ENCODE data around the gene RABAC1.
A peak's percentile ranks its signal among the peaks of the same experiment; 100 is the strongest.

Gene RABAC1

DNA sequence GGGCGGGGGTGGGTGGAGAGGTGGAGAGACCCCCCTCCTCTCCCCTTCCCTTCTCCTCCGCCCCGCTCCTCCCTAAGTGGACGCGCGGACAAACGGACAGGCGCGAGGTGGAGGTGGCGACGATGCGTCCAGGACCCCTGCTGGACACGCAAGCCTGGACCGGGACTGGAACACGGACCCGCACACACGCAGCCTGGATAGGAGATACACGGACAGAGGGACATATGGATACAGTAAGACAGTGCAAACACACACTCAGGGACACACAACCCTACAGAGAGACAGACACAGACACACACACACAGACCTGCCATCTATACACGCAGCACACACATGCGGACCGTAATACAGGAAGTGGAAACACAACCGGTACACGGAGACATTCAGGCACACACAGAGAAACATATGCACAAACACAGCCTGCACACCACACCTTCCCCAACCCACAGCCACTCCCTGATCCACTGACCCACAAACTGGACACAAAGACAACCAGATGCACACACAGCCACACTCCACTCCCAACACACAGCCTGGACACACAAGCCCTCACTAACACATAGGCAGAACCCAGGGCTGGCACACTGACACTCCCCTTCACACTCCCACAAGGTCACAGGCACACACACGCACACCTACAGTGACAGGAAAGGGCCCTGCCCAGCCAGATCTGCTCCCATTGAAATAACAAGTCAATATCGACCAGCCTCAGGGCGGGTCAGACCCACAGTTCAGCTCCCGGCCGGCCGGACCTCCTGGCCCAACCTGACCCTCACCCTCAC is 30.2 kb downstream of the RABAC1 start:
- Histone ChIP-seq H3K4me3 (ENCODE audit: low read length) (peak overlapping the region; percentile 58), H3K27me3 (ENCODE audit: control insufficient read depth, insufficient read depth, low read length) (peaks cover 37% of the 10 kb centered on the region), H3K27ac (ENCODE audit: low read depth, low read length) (no peak overlapping the region), H3K9ac (ENCODE audit: low read length) (no peak overlapping the region), H3K4me1 (ENCODE audit: control insufficient read depth, insufficient read depth, low read length) (no peaks in the 10 kb centered on the region), H3K36me3 (ENCODE audit: control insufficient read depth, insufficient read depth, low read length) (no peaks in the 10 kb centered on the region)

DNA sequence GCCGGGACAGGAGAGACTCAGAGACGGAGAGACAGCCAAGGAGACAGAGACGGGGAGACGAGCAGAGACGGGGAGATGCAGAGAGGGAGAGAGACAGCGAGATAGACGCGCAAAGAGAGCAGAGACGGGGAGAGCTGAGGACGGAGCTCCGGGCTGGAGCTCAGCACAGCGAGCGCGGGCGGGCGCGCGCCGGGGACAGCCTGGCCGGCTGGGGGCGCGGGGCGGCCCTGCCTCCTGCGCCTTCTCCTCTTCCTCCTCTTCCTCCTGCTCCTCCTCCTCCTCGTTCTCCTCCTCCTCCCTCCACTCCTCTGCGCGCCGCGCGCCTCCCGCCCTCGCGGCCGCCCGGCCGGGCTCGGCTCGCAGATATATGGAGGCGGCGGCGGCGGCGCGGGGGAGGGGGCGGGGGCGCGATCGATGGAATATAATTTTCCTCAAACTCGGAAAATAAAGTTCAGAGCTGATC is 30.9 kb downstream of the RABAC1 start, which contains the start of gene ERFL:
Gene ERFL, minus strand, starts transcription at position 229 of the 463 bp plus-strand sequence. CDS start 15,530 bp downstream, outside the sequence.
- H3K9ac ChIP-seq (ENCODE audit: low read length): no peak within 1 kb of the TSS
- peaks cover 37% of the 10 kb centered on the region for H3K27me3 ChIP-seq (ENCODE audit: control insufficient read depth, insufficient read depth, low read length)
- H3K36me3 ChIP-seq (ENCODE audit: control insufficient read depth, insufficient read depth, low read length): no peaks in the 10 kb centered on the region

DNA sequence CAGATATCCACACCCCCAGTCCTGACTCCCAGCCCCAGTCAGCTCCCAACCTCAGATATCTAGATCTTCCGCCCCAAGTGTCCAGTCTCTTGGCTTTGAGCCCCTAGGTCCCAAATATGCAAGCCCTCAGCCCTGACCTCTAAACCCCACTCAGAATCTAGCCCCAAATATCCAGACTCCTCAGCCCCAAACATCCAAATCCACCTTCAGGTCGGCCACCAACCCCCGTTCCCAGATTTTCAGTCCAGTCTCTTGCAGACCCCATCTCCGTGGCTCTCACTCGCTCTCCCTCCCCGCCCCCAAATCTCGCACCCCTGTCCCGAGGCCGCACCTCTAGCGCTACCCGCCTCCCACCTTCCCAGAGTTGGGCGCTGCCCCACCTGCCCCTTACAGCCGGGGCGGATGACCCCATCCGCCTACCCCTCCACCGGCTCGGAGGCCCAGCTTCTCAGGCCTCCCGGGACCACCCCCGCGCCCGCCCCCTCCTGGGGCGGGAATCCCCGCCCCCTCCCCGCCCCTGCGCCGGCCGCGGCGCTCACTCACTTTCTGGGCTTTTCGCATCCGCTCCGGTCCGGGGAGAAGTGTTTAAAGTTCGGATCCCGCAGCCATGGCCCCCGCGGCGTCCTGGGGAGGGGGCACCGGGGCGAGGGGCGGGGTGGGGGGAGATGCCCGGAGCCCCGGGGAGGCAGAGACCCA is 31.5 kb downstream of the RABAC1 start:
- no peak overlapping the region for H3K27ac ChIP-seq (ENCODE audit: low read depth, low read length)
- peak overlapping the region; percentile 64 for H3K4me3 ChIP-seq (ENCODE audit: low read length)
- H3K27me3 ChIP-seq (ENCODE audit: control insufficient read depth, insufficient read depth, low read length): peaks cover 36% of the 10 kb centered on the region
- no peaks in the 10 kb centered on the region for H3K4me1 ChIP-seq (ENCODE audit: control insufficient read depth, insufficient read depth, low read length)
- H3K36me3 ChIP-seq (ENCODE audit: control insufficient read depth, insufficient read depth, low read length): no peaks in the 10 kb centered on the region
- no peak overlapping the region for H3K9ac ChIP-seq (ENCODE audit: low read length)

More for the DNA sequence above, 30.9 kb downstream of the RABAC1 start, which contains the start of gene ERFL:
- Histone ChIP-seq H3K27ac (ENCODE audit: low read depth, low read length) (no peak within 1 kb of the TSS), H3K4me3 (ENCODE audit: low read length) (peak within 1 kb of the TSS; percentile 64), H3K4me1 (ENCODE audit: control insufficient read depth, insufficient read depth, low read length) (no peaks in the 10 kb centered on the region)

DNA sequence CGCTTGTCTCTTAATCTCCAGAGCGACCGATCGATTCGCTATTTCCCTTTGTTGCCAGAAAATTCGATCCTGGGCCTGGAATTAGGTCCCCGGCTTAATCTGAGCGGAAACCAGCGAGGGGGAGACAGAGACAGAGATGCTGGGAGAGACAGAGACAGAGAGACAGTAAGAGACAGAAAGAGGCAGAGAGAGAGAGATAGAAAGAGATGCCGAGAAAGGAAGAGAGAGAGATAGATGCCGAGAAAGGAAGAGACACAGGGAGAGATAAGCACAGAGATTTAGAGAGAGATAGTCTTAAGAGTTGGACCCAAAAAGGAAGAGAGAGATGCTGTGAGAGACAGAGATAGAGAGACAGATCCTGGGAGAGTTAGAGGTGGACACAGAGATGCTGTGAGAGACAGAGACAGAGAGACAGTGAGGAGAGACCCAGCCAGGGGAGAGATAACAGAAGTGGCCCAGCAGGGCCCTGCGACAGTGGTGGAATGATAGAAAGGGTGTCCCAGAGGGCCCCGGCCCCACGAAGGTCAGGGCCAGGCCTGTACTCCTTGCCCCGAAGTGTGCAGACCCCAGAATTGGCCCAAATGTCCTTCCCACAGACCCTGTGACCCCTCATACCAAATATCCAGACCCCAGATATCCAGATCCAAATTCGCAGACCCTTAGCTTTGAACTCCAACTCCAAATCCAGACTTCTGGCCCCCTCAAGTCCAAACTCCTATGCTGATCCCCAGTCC is 32.2 kb downstream of the RABAC1 start:
- H3K27ac ChIP-seq (ENCODE audit: low read depth, low read length): no peak overlapping the region
- H3K4me1 ChIP-seq (ENCODE audit: control insufficient read depth, insufficient read depth, low read length): no peaks in the 10 kb centered on the region
- H3K9ac ChIP-seq (ENCODE audit: low read length): no peak overlapping the region
- H3K27me3 ChIP-seq (ENCODE audit: control insufficient read depth, insufficient read depth, low read length): peaks cover 33% of the 10 kb centered on the region
- H3K36me3 ChIP-seq (ENCODE audit: control insufficient read depth, insufficient read depth, low read length): no peaks in the 10 kb centered on the region
- no peak overlapping the region for H3K4me3 ChIP-seq (ENCODE audit: low read length)

DNA sequence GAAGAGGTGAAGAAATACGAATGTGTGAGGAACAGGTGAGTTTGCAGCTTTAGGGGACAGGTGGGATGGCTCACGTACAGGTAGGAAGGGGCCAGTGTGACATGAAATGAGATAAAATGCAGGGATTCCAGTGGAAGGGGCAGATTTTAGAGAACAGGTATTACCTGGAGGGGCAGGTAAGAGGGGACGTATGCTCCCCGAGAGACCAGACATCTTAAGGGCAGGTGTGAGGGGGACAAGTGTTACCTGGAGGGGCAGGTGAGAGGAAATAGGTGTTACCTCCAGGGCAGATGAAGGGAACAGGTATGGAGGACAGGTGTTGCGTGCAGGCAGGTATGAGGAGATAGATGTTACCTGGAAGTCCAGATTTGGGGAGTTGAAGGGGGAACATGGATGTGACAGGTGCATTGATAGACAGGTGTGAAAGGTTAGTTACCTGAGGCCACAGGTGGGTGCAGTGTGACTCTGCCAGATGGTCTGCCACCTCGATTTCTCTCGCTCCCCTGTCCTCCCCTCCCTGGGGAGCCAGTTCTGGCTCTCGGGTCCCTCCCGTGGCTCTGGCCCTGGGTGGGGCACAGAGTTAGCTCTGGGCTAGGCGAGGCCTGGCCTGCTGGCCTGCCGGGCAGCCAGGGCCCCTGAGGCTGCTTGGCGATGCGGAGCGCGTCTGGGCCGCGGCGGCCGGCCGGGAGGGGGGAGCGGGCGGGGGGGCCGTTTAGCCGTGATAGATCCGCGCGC is 32.9 kb downstream of the RABAC1 start:
- H3K27me3 ChIP-seq (ENCODE audit: control insufficient read depth, insufficient read depth, low read length): peaks cover 36% of the 10 kb centered on the region
- H3K4me1 ChIP-seq (ENCODE audit: control insufficient read depth, insufficient read depth, low read length): no peaks in the 10 kb centered on the region
- H3K9ac ChIP-seq (ENCODE audit: low read length): no peak overlapping the region
- no peak overlapping the region for H3K27ac ChIP-seq (ENCODE audit: low read depth, low read length)
- H3K4me3 ChIP-seq (ENCODE audit: low read length): no peak overlapping the region
- no peaks in the 10 kb centered on the region for H3K36me3 ChIP-seq (ENCODE audit: control insufficient read depth, insufficient read depth, low read length)

DNA sequence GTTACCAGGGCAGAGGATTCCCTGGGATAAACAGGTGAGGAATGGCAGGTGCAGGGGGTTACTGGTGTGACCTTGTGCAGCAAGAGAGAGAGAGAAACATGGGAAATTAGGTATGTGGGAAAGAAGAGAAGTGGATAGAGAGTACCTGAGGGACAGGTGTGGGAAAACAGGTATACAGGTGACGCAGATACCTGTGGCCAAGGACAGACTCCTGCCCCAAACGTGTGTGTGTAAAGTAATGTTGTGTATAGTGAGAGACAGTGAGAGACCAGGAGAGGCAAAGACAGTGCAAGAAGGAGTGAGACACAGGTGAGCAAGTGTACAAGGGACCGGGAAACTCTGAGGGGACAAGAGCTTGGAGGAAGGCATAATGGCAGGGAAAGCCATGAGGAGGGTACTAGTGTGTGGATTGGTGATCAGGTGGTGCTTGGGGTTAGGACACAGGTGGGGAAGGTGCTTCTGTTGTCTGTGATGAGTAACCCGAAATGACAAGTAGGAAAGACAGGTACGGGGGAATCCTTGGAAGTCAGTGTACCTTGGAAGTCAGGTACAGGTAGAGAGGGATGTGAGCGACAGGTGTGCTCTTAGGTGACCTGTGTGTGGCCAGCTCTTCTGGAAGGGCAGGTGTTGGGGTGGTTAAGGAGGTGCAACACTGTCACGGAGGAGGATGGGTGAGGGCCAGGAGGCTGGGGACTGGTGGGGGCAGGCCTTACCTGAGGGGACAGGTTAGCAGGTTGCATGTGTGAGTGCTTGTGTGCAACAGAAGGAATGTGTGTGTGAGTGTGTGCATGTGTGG is 33.7 kb downstream of the RABAC1 start:
- Histone ChIP-seq H3K27ac (ENCODE audit: low read depth, low read length) (no peak overlapping the region), H3K27me3 (ENCODE audit: control insufficient read depth, insufficient read depth, low read length) (peaks cover 37% of the 10 kb centered on the region), H3K4me1 (ENCODE audit: control insufficient read depth, insufficient read depth, low read length) (no peaks in the 10 kb centered on the region)

DNA sequence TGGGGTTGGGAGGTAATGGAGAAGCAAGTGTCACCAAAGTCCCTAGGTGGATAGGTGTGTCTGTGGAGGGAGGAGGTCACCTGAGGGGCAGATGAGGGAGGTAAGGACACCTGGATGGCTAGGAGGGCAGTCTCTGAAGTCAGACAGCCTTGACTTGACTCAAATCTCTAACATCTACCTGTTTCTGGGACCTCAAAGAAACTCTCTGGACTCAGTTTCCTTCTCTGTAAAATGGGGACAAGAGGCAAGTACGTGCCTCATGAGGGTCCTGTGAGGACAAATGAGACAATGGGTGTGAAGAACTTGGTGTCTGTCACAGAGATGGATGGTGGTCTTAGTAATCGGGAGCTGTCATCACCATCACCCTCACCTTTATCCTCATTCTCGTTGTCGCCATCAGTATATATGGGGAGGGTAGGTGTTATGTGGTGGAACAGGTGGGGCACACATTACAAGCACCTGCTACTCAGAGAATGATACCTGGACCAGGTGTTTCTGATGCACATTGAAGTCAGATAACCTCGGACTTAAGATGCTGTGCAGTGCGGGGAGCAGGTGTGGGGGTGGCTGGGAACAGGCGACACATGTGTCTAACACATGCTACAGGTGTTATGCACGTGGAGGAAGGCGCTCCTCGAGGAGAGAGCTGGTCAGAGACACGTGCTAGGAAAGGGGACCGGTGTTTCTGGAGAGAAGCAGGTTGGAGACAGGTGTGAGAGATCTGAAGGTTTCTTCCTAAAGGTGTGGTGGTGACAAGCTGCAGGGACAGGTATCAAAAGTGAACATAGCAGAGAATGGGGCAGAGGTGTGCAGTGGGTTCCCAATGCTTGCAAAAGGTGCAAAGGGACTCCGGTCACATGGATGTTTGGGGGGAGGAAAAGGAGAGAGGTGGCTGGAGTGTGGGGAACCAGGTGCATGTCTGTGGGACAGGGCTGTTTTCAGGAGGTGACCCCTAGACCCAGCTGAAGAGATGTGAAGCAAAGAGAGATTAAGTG is 34.7 kb downstream of the RABAC1 start:
- Histone ChIP-seq H3K27ac (ENCODE audit: low read depth, low read length) (no peak overlapping the region), H3K36me3 (ENCODE audit: control insufficient read depth, insufficient read depth, low read length) (no peaks in the 10 kb centered on the region), H3K4me3 (ENCODE audit: low read length) (no peak overlapping the region), H3K9ac (ENCODE audit: low read length) (no peak overlapping the region), H3K4me1 (ENCODE audit: control insufficient read depth, insufficient read depth, low read length) (no peaks in the 10 kb centered on the region), H3K27me3 (ENCODE audit: control insufficient read depth, insufficient read depth, low read length) (peaks cover 31% of the 10 kb centered on the region)

More for the DNA sequence above, 33.7 kb downstream of the RABAC1 start:
- no peaks in the 10 kb centered on the region for H3K36me3 ChIP-seq (ENCODE audit: control insufficient read depth, insufficient read depth, low read length)
- no peak overlapping the region for H3K4me3 ChIP-seq (ENCODE audit: low read length)
- H3K9ac ChIP-seq (ENCODE audit: low read length): no peak overlapping the region

DNA sequence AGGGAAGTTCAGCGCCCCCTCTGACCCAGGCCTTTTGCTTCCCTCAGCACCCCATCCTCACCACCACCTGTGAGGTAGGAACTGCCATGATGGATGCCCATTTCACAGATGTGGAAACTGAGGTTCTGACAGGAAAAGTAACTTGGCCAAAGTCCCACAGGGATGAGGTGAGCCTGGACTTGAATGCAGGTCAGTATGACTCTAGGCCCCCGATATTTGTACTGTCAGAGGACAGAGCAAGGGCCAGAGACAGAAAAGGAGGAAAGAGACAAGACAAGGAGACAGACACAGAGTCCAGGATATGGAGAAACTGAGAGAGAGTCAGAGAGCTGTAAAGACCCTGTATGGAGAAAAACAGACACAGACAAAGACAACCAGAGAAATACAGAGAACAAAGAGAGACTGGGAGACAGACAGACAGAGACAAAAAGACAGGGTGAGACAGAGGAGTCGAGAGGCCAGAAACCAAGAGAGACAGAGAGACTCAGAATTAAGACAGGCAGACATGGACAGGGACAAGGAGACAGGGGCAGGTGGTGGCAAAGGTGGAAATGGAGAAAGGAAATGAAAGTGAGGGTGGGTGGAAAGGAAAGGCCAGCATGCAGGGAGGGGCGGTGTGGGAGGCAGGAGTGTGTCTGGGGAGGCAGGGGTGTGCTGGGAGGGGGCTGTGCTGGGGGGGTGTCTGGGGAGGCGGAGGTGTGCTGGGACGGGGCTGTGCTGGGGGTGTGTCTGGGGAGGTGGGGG is 35.9 kb downstream of the RABAC1 start:
- no peaks in the 10 kb centered on the region for H3K4me1 ChIP-seq (ENCODE audit: control insufficient read depth, insufficient read depth, low read length)
- no peaks in the 10 kb centered on the region for H3K36me3 ChIP-seq (ENCODE audit: control insufficient read depth, insufficient read depth, low read length)
- no peak overlapping the region for H3K4me3 ChIP-seq (ENCODE audit: low read length)
- H3K9ac ChIP-seq (ENCODE audit: low read length): no peak overlapping the region
- H3K27ac ChIP-seq (ENCODE audit: low read depth, low read length): no peak overlapping the region
- H3K27me3 ChIP-seq (ENCODE audit: control insufficient read depth, insufficient read depth, low read length): peaks cover 29% of the 10 kb centered on the region

DNA sequence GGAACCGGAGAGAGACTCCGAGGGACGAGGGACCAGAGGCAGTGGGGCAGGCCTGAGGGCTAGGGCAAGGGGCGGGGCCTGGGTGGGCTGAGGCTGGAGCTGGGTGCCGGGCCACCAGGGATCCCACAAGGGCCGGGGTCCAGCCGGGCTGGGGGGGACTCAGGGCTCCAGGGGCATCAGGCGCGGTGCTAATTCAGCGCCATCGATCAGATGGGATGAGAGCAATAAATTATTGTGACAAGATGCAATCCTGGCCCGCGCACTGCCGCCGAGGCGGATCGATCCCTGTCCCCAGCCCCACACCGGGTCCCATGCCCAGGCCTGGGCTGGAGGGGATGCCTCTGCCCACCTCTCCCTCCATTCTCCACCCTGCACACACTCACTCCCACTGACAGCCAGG is 36.5 kb downstream of the RABAC1 start:
- H3K27me3 ChIP-seq (ENCODE audit: control insufficient read depth, insufficient read depth, low read length): peaks cover 34% of the 10 kb centered on the region
- no peak overlapping the region for H3K4me3 ChIP-seq (ENCODE audit: low read length)

More for the DNA sequence above, 36.5 kb downstream of the RABAC1 start:
- Histone ChIP-seq H3K4me1 (ENCODE audit: control insufficient read depth, insufficient read depth, low read length) (no peaks in the 10 kb centered on the region), H3K27ac (ENCODE audit: low read depth, low read length) (no peak overlapping the region), H3K9ac (ENCODE audit: low read length) (no peak overlapping the region), H3K36me3 (ENCODE audit: control insufficient read depth, insufficient read depth, low read length) (no peaks in the 10 kb centered on the region)

Data from rectal smooth muscle tissue (tissue), 1 donor.